DOHH2 (cell line): ENCODE measurements around the gene BPHL.

Source experiments
- H3F3A ChIP-seq: fragments of 200-600 bp; sonication (generic), shearing (Covaris generic); 2 replicates; pipeline ENCODE4 v1.6.0; 2016; ENCODE audit warnings: antibody characterized with exemption, mild to moderate bottlenecking; ENCODE audit not compliant: control insufficient read depth, insufficient read depth
- H3K27ac ChIP-seq: fragments of 200-600 bp; sonication (generic); 2 replicates; pipeline ENCODE4 v1.5.1; 2014; ENCODE audit warnings: low read depth, mild to moderate bottlenecking, low read length, moderate library complexity
- H3K27me3 ChIP-seq: fragments of 200-600 bp; sonication (generic); 2 replicates; pipeline ENCODE4 v1.6.1; 2014; ENCODE audit warnings: mild to moderate bottlenecking, low read length, mixed read lengths; ENCODE audit not compliant: control insufficient read depth
- H3K36me3 ChIP-seq: fragments of 200-600 bp; sonication (generic); 2 replicates; pipeline ENCODE4 v1.6.1; 2014; ENCODE audit warnings: mild to moderate bottlenecking, low read length, moderate library complexity, mixed read lengths; ENCODE audit not compliant: control insufficient read depth
- H3K4me1 ChIP-seq: fragments of 200-600 bp; sonication (generic); 2 replicates; pipeline ENCODE4 v1.6.1; 2014; ENCODE audit warnings: mild to moderate bottlenecking, low read length, mixed read lengths; ENCODE audit not compliant: control insufficient read depth
- H3K4me2 ChIP-seq: fragments of 200-600 bp; sonication (generic); 2 replicates; pipeline ENCODE4 v1.6.0; 2014; ENCODE audit warnings: mild to moderate bottlenecking, low read length, moderate library complexity
- H3K4me3 ChIP-seq: fragments of 200-600 bp; sonication (generic); 2 replicates; pipeline ENCODE4 v1.5.1; 2014; ENCODE audit warnings: mild to moderate bottlenecking, low read length, mixed read lengths
- H3K79me2 ChIP-seq: fragments of 200-600 bp; sonication (generic); 2 replicates; pipeline ENCODE4 v1.6.1; 2014; ENCODE audit warnings: mild to moderate bottlenecking, low read length, mixed read lengths; ENCODE audit not compliant: control insufficient read depth
- H3K9me2 ChIP-seq: fragments of 200-600 bp; sonication (generic); replicated peaks from 2 replicates; pipeline ENCODE4 v1.6.1; 2014; ENCODE audit warnings: mild to moderate bottlenecking, low read length, mixed read lengths; ENCODE audit not compliant: control insufficient read depth
- H3K9me3 ChIP-seq: fragments of 200-600 bp; sonication (generic); 2 replicates; pipeline ENCODE4 v1.6.1; 2014; ENCODE audit warnings: antibody characterized with exemption, low read length, mixed read lengths; ENCODE audit not compliant: control insufficient read depth, insufficient read depth
- H4K20me1 ChIP-seq: fragments of 200-600 bp; sonication (generic); 2 replicates; pipeline ENCODE4 v1.6.0; 2014; ENCODE audit warnings: low read depth, mild to moderate bottlenecking, antibody characterized with exemption, low read length, moderate library complexity; ENCODE audit not compliant: control insufficient read depth, insufficient read depth
- EZH2phosphoT487 ChIP-seq: fragments of 200-600 bp; sonication (generic); IDR thresholded peaks from 2 replicates; pipeline ENCODE4 v1.6.1; 2017; ENCODE audit warnings: borderline replicate concordance, mild to moderate bottlenecking, antibody characterized with exemption, low read length, moderate library complexity, mixed read lengths
- TF ChIP-seq, protein P1 (sequence below): fragments of 200-600 bp; sonication (generic); IDR thresholded peaks from one replicate; pipeline ENCODE4 v1.5.1; 2014; ENCODE audit warnings: antibody characterized with exemption, mild to moderate bottlenecking, low read depth, low read length; ENCODE audit not compliant: poor library complexity, severe bottlenecking

The BPHL gene

DNA sequence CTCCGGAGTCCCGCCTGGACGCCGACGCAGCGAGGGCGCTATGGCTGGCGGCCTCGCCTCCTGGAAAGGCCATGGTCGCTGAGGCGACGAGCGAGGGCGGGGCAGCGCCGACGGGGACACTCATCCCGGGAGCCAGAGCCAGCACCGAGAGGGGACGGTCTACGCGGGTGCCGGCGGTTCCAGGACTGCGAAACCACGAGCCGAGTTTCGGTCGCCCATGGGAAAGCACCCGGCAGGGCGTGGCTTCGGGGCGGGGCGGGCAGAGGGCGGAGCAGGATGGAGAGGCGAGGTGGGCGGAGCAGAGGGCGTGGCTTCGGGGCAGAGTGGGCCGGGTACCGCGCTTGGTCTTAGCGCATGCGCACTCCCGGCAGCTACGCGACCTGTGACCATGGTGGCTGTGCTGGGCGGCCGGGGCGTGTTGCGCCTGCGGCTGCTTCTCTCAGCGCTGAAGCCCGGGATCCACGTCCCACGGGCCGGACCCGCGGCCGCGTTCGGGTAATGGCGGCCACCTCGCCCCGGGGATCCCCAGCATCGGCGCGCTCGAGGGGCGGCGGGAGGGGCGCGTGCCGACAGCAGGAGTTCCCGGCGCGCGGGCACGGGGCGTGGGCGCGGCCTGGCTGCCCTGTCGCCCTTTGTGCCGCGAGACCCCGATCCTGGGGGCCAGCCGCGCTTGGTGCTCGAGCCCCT, at the start of gene BPHL:
BPHL (plus strand) TSS at position 359 of the 687 bp plus-strand sequence; CDS start at position 389, 30 bp downstream.
- H4K20me1 ChIP-seq: no peaks in the 10 kb centered on the region
- no peaks in the 10 kb centered on the region for H3K9me2 ChIP-seq
- TF ChIP-seq, protein P1, sequence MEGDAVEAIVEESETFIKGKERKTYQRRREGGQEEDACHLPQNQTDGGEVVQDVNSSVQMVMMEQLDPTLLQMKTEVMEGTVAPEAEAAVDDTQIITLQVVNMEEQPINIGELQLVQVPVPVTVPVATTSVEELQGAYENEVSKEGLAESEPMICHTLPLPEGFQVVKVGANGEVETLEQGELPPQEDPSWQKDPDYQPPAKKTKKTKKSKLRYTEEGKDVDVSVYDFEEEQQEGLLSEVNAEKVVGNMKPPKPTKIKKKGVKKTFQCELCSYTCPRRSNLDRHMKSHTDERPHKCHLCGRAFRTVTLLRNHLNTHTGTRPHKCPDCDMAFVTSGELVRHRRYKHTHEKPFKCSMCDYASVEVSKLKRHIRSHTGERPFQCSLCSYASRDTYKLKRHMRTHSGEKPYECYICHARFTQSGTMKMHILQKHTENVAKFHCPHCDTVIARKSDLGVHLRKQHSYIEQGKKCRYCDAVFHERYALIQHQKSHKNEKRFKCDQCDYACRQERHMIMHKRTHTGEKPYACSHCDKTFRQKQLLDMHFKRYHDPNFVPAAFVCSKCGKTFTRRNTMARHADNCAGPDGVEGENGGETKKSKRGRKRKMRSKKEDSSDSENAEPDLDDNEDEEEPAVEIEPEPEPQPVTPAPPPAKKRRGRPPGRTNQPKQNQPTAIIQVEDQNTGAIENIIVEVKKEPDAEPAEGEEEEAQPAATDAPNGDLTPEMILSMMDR: no peak
- TF ChIP-seq EZH2phosphoT487: no peak
- peaks cover 10% of the 10 kb centered on the region for H3K79me2 ChIP-seq
- peak within 1 kb of the TSS; percentile 100 for H3K4me3 ChIP-seq
- H3K4me1 ChIP-seq: peaks cover 34% of the 10 kb centered on the region
- H3F3A ChIP-seq: peaks cover 16% of the 10 kb centered on the region
- H3K36me3 ChIP-seq: peaks cover 11% of the 10 kb centered on the region
- peak within 1 kb of the TSS; percentile 61 for H3K27ac ChIP-seq
- H3K27me3 ChIP-seq: no peaks in the 10 kb centered on the region
- peak within 1 kb of the TSS; percentile 73 for H3K4me2 ChIP-seq
- no peaks in the 10 kb centered on the region for H3K9me3 ChIP-seq

DNA sequence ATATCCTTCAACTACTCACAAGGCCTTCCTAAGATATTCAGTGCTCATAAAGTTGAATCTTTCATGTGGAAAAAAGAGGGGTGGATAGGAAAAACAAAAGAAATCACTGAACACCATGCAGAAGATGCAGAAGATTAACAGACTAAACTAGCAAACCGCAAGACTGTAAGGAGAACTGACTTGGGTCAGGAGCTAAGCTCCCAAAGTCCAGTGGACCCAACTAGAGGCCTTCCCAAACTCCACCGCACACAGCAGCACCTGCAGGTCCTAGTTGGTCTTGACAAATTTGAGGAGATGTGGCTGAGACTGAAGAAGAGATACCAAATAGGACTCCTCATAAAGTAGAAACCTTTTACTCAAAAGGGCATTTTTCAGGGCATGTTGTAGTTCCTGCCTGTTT, 46.9 kb upstream of the BPHL start:
- Histone ChIP-seq H3F3A (peaks cover 34% of the 10 kb centered on the region), H3K9me3 (no peaks in the 10 kb centered on the region), H3K4me1 (peaks cover 71% of the 10 kb centered on the region), H3K9me2 (no peaks in the 10 kb centered on the region), H3K79me2 (peaks cover 80% of the 10 kb centered on the region), H3K4me2 (no peak overlapping the region), H4K20me1 (no peaks in the 10 kb centered on the region), H3K27me3 (no peaks in the 10 kb centered on the region), H3K4me3 (no peak overlapping the region), H3K36me3 (peaks cover 16% of the 10 kb centered on the region), H3K27ac (no peak overlapping the region)
- TF ChIP-seq, protein P1: no peak
- no peak for TF ChIP-seq EZH2phosphoT487

DNA sequence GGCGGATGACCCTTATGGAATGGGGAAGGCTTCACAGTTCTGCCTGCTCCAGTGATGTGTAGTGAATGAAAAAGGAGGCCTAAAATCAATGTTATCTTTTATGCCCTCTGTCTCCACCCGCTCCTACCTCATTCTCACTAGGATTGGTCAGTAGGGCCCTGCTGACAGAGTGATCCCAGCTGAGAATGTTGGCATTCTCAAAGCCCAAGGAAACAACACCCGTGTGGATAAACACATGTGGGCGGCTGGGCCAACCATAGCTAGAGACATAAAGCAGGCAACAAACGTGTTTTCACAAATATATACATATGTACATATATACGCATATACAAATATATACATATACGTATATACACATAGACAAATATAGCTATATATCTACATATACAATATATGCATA, 45.7 kb upstream of the BPHL start:
- Histone ChIP-seq H3F3A (peaks cover 25% of the 10 kb centered on the region), H3K79me2 (peaks cover 81% of the 10 kb centered on the region), H3K36me3 (peaks cover 27% of the 10 kb centered on the region), H3K9me3 (no peaks in the 10 kb centered on the region), H3K4me2 (no peak overlapping the region), H3K9me2 (no peaks in the 10 kb centered on the region), H4K20me1 (no peaks in the 10 kb centered on the region), H3K4me3 (no peak overlapping the region), H3K27ac (no peak overlapping the region), H3K4me1 (peaks cover 68% of the 10 kb centered on the region), H3K27me3 (no peaks in the 10 kb centered on the region)
- TF ChIP-seq, protein P1: no peak
- TF ChIP-seq EZH2phosphoT487: no peak
